Measurements from ENCODE around the gene KIF23.

DNA sequence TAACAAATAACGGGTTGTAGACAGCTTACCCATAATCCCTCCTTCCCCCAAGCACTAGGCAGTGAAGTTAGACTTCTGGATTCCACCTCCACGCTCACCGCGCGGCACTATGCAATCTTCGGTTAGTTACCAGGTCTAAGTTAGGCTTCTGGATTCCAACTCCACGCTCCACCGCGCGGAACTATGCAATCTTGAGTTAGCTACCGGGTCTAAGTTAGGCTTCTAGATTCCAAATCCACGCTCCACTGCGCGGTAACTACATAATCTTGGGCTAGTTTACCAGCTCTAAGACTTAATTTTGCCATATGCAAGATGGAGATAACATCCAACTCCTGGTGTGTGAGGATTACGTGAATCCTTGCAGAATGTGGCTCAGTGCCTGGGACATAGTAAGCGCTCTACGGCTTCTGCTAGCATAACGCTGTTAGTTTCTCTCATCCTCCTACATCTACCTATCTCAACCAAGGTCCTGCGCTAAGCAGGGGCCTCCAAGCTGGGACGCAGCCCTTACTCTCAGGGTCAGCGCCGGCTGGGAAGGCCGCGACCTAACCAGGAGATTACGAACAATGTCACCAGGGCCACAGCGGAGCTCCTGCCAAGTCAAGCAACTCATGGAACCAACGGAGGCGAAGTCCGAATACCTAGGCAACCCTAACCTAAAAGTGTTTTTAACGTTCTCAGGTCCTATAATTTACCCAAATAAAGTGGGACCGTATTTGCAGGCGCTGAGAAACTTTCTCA, 38.0 kb downstream of the KIF23 start:
- TF ChIP-seq, protein P1, sequence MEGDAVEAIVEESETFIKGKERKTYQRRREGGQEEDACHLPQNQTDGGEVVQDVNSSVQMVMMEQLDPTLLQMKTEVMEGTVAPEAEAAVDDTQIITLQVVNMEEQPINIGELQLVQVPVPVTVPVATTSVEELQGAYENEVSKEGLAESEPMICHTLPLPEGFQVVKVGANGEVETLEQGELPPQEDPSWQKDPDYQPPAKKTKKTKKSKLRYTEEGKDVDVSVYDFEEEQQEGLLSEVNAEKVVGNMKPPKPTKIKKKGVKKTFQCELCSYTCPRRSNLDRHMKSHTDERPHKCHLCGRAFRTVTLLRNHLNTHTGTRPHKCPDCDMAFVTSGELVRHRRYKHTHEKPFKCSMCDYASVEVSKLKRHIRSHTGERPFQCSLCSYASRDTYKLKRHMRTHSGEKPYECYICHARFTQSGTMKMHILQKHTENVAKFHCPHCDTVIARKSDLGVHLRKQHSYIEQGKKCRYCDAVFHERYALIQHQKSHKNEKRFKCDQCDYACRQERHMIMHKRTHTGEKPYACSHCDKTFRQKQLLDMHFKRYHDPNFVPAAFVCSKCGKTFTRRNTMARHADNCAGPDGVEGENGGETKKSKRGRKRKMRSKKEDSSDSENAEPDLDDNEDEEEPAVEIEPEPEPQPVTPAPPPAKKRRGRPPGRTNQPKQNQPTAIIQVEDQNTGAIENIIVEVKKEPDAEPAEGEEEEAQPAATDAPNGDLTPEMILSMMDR (IDR thresholded peaks at IDR 0.05; ENCODE audit: low read length): no peak
- no peak for TF ChIP-seq EZH2 (optimal IDR thresholded peaks at IDR 0.05; ENCODE audit: low read depth, low read length)

All from MM.1S (cell line).